HFF-Myc (cell line): ENCODE measurements around the gene PIK3R5.

Experiments
- DNase-seq: peaks from one replicate; pipeline ENCODE4 v3.0.0-alpha.2; 2011; ENCODE audit warnings: low read depth; ENCODE audit errors: extremely low read depth
- H3K4me3 ChIP-seq: replicated peaks from 2 replicates; pipeline ENCODE4 v1.5.1; 2011; ENCODE audit warnings: low read depth, mild to moderate bottlenecking, control low read depth, low read length
- CTCF ChIP-seq: IDR thresholded peaks from 2 replicates; pipeline ENCODE4 v1.5.1; 2012; ENCODE audit warnings: mild to moderate bottlenecking, low read depth, low read length, control low read depth; ENCODE audit errors: missing control alignments

PIK3R5 gene

GRCh38 chr17:8875436-8875835, 90.1 kb downstream of the PIK3R5 start:
- H3K4me3 ChIP-seq = no peak overlapping the region
- TF ChIP-seq CTCF = no peak
- DNase-seq = no peak

GRCh38 chr17:8873801-8874715, 91.4 kb downstream of the PIK3R5 start:
- H3K4me3 ChIP-seq = no peak overlapping the region
- no peak for TF ChIP-seq CTCF
- DNase-seq = no peak

- no peak for DNase-seq
- no peak for TF ChIP-seq CTCF
- H3K4me3 ChIP-seq = no peak overlapping the region
These were observed 92.6 kb downstream of the PIK3R5 start for GRCh38 chr17:8872705-8873435.

GRCh38 chr17:8872036-8872704, 93.3 kb downstream of the PIK3R5 start:
- no peak for TF ChIP-seq CTCF
- DNase-seq = no peak

GRCh38 chr17:8871081-8871581, 94.4 kb downstream of the PIK3R5 start:
- no peak for DNase-seq
- no peak overlapping the region for H3K4me3 ChIP-seq
- no peak for TF ChIP-seq CTCF

More at GRCh38 chr17:8872036-8872704, 93.3 kb downstream of the PIK3R5 start:
- no peak overlapping the region for H3K4me3 ChIP-seq

GRCh38 chr17:8870406-8871040, 95.0 kb downstream of the PIK3R5 start:
- DNase-seq = no peak
- H3K4me3 ChIP-seq = no peak overlapping the region
- no peak for TF ChIP-seq CTCF
